ENCODE data around the gene BACE2. TPM values are rescaled to one million over a fixed set of nuclear protein-coding genes. Genes with fewer than 3 reads are reported as not detected.

BACE2 gene
- total RNA-seq, 2 experiments from 2014 or later, result not detected

GRCh38 chr21:41213021-41213420, 45.1 kb downstream of the BACE2 start:
- Histone ChIP-seq H3K4me2 (ENCODE audit: low read length) (no peak overlapping the region), H3K36me3 (ENCODE audit: insufficient read depth, low read length) (no peaks in the 10 kb centered on the region), H3K9me2 (ENCODE audit: insufficient read depth, low read length) (no peaks in the 10 kb centered on the region), H3K4me3 (ENCODE audit: low read depth, low read length, poor library complexity, severe bottlenecking) (no peak overlapping the region), H4K20me1 (ENCODE audit: insufficient read depth, low read length) (no peaks in the 10 kb centered on the region), H3K9me3 (ENCODE audit: low read length) (no peaks in the 10 kb centered on the region), H2AFZ (ENCODE audit: low read length) (no peak overlapping the region), H3K4me1 (ENCODE audit: insufficient read depth, low read length, poor library complexity, severe bottlenecking) (no peaks in the 10 kb centered on the region), H3K79me2 (ENCODE audit: insufficient read depth, low read depth, low read length) (no peaks in the 10 kb centered on the region), H3K27ac (ENCODE audit: low read depth, low read length, poor library complexity, severe bottlenecking) (no peak overlapping the region)
- intact Hi-C loops (cut with micrococcal nuclease; ENCODE audit: unreplicated experiment), result no loop called here
- ChIA-PET POLR2A (no interaction called here), CTCF (ENCODE audit: unreplicated experiment) (no interaction called here)
- TF ChIP-seq EZH2phosphoT487 (IDR thresholded peaks at IDR 0.05; ENCODE audit: borderline replicate concordance, low read depth, low read length) (no peak), CTCF (conservative IDR thresholded peaks at IDR 0.05; ENCODE audit: low read length) (no peak)
- no TSS peak for BruUV-seq (replicated peaks)
- DNase-seq (ENCODE audit: low spot score), result no peak

- DNase-seq (ENCODE audit: low spot score), result no peak
- Histone ChIP-seq H4K20me1 (ENCODE audit: insufficient read depth, low read length) (no peaks in the 10 kb centered on the region), H3K27ac (ENCODE audit: low read depth, low read length, poor library complexity, severe bottlenecking) (no peak overlapping the region), H3K36me3 (ENCODE audit: insufficient read depth, low read length) (no peaks in the 10 kb centered on the region), H3K79me2 (ENCODE audit: insufficient read depth, low read depth, low read length) (no peaks in the 10 kb centered on the region), H3K4me3 (ENCODE audit: low read depth, low read length, poor library complexity, severe bottlenecking) (no peak overlapping the region), H3K4me1 (ENCODE audit: insufficient read depth, low read length, poor library complexity, severe bottlenecking) (no peaks in the 10 kb centered on the region), H3K9me2 (ENCODE audit: insufficient read depth, low read length) (no peaks in the 10 kb centered on the region), H3K9me3 (ENCODE audit: low read length) (no peaks in the 10 kb centered on the region), H3K4me2 (ENCODE audit: low read length) (no peak overlapping the region), H2AFZ (ENCODE audit: low read length) (no peak overlapping the region)
- TF ChIP-seq EZH2phosphoT487 (IDR thresholded peaks at IDR 0.05; ENCODE audit: borderline replicate concordance, low read depth, low read length), result no peak
- TF ChIP-seq CTCF (conservative IDR thresholded peaks at IDR 0.05; ENCODE audit: low read length), result no peak
- no TSS peak for BruUV-seq (replicated peaks)
- intact Hi-C loops (cut with micrococcal nuclease; ENCODE audit: unreplicated experiment), result no loop called here
- ChIA-PET CTCF (ENCODE audit: unreplicated experiment) (no interaction called here), POLR2A (no interaction called here)
Observed at GRCh38 chr21:41215856-41216408, 48.0 kb downstream of the BACE2 start.

GRCh38 chr21:41216486-41216885, 48.5 kb downstream of the BACE2 start:
- POLR2A ChIA-PET, result no interaction called here
- H2AFZ ChIP-seq (ENCODE audit: low read length), result no peak overlapping the region
- H3K27ac ChIP-seq (ENCODE audit: low read depth, low read length, poor library complexity, severe bottlenecking), result no peak overlapping the region
- TF ChIP-seq CTCF (conservative IDR thresholded peaks at IDR 0.05; ENCODE audit: low read length) (no peak), EZH2phosphoT487 (IDR thresholded peaks at IDR 0.05; ENCODE audit: borderline replicate concordance, low read depth, low read length) (no peak)
- CTCF ChIA-PET (ENCODE audit: unreplicated experiment), result no interaction called here
- no peak for DNase-seq (ENCODE audit: low spot score)
- no peaks in the 10 kb centered on the region for H3K9me3 ChIP-seq (ENCODE audit: low read length)
- no TSS peak for BruUV-seq (replicated peaks)
- H3K4me2 ChIP-seq (ENCODE audit: low read length), result no peak overlapping the region
- H3K9me2 ChIP-seq (ENCODE audit: insufficient read depth, low read length), result no peaks in the 10 kb centered on the region
- H3K36me3 ChIP-seq (ENCODE audit: insufficient read depth, low read length), result no peaks in the 10 kb centered on the region
- intact Hi-C loops (cut with micrococcal nuclease; ENCODE audit: unreplicated experiment), result no loop called here
- H3K79me2 ChIP-seq (ENCODE audit: insufficient read depth, low read depth, low read length), result no peaks in the 10 kb centered on the region
- H3K4me3 ChIP-seq (ENCODE audit: low read depth, low read length, poor library complexity, severe bottlenecking), result no peak overlapping the region
- no peaks in the 10 kb centered on the region for H3K4me1 ChIP-seq (ENCODE audit: insufficient read depth, low read length, poor library complexity, severe bottlenecking)
- H4K20me1 ChIP-seq (ENCODE audit: insufficient read depth, low read length), result no peaks in the 10 kb centered on the region

Data from OCI-LY7 (cell line).